ENCODE data around the gene NRP2. TPM values are rescaled to one million over a fixed set of nuclear protein-coding genes. Genes with fewer than 3 reads are reported as not detected.
A peak's percentile ranks its signal among the peaks of the same experiment; 100 is the strongest.

Gene NRP2
- total RNA-seq, 1 donor from 2014 or later = 76.7 TPM

- peaks cover 3% of the 10 kb centered on the region for H3K4me1 ChIP-seq (ENCODE audit: insufficient read depth, low read length)
- H3K27ac Mint-ChIP-seq (ENCODE audit: unreplicated experiment) = no peak overlapping the region
- H3K4me2 ChIP-seq (ENCODE audit: low read length) = no peak overlapping the region
- no peaks in the 10 kb centered on the region for H4K20me1 ChIP-seq (ENCODE audit: insufficient read depth, low read length)
- H3K9me3 Mint-ChIP-seq (ENCODE audit: unreplicated experiment) = peaks cover 2% of the 10 kb centered on the region
- H3K27ac ChIP-seq (ENCODE audit: low read depth, low read length) = no peak overlapping the region
- FAIRE-seq (no peak), DNase-seq (ENCODE audit: low read depth) (no peak)
- no peaks in the 10 kb centered on the region for H3K9me3 ChIP-seq (ENCODE audit: insufficient read depth, low read depth, low read length)
- H3K27me3 ChIP-seq (ENCODE audit: insufficient read depth, low read length) = no peaks in the 10 kb centered on the region
- no peak overlapping the region for H2AFZ ChIP-seq (ENCODE audit: low read depth, low read length)
- H3K79me2 ChIP-seq (ENCODE audit: insufficient read depth, low read length) = no peaks in the 10 kb centered on the region
- H3K36me3 Mint-ChIP-seq (ENCODE audit: low read depth, unreplicated experiment) = peaks cover 55% of the 10 kb centered on the region
- H3K27me3 Mint-ChIP-seq (ENCODE audit: low read depth, unreplicated experiment) = peaks cover 15% of the 10 kb centered on the region
- H3K4me1 Mint-ChIP-seq (ENCODE audit: low read depth, unreplicated experiment) = no peaks in the 10 kb centered on the region
- TF ChIP-seq EZH2 (IDR thresholded peaks at IDR 0.05; ENCODE audit: insufficient read depth, low read length) (no peak), CTCF (IDR thresholded peaks at IDR 0.05; ENCODE audit: insufficient read depth, low read depth, low read length) (no peak)
- no peak overlapping the region for H3K4me3 ChIP-seq (ENCODE audit: insufficient read depth, low read depth, low read length)
- peaks cover 42% of the 10 kb centered on the region for H3K36me3 ChIP-seq (ENCODE audit: insufficient read depth, low read length)
- no peak overlapping the region for H3K4me3 Mint-ChIP-seq (ENCODE audit: unreplicated experiment)
- no peak overlapping the region for H3K9ac ChIP-seq (ENCODE audit: low read length)
These were observed 59.1 kb downstream of the NRP2 start for GRCh38 chr2:205741256-205741978.

- Histone ChIP-seq H3K27ac (ENCODE audit: low read depth, low read length) (no peak overlapping the region), H4K20me1 (ENCODE audit: insufficient read depth, low read length) (no peaks in the 10 kb centered on the region), H3K27me3 (ENCODE audit: insufficient read depth, low read length) (no peaks in the 10 kb centered on the region), H3K4me1 (ENCODE audit: insufficient read depth, low read length) (peaks cover 12% of the 10 kb centered on the region), H3K9me3 (ENCODE audit: insufficient read depth, low read depth, low read length) (no peaks in the 10 kb centered on the region), H3K4me2 (ENCODE audit: low read length) (no peak overlapping the region), H2AFZ (ENCODE audit: low read depth, low read length) (no peak overlapping the region), H3K79me2 (ENCODE audit: insufficient read depth, low read length) (no peaks in the 10 kb centered on the region), H3K36me3 (ENCODE audit: insufficient read depth, low read length) (peaks cover 37% of the 10 kb centered on the region), H3K9ac (ENCODE audit: low read length) (no peak overlapping the region), H3K4me3 (ENCODE audit: insufficient read depth, low read depth, low read length) (no peak overlapping the region)
- H3K9me3 Mint-ChIP-seq (ENCODE audit: unreplicated experiment) = peaks cover 2% of the 10 kb centered on the region
- no peak overlapping the region for H3K4me3 Mint-ChIP-seq (ENCODE audit: unreplicated experiment)
- DNase-seq (ENCODE audit: low read depth) = no peak
- H3K36me3 Mint-ChIP-seq (ENCODE audit: low read depth, unreplicated experiment) = peaks cover 66% of the 10 kb centered on the region
- peaks cover 13% of the 10 kb centered on the region for H3K27me3 Mint-ChIP-seq (ENCODE audit: low read depth, unreplicated experiment)
- H3K4me1 Mint-ChIP-seq (ENCODE audit: low read depth, unreplicated experiment) = no peaks in the 10 kb centered on the region
- FAIRE-seq = no peak
- H3K27ac Mint-ChIP-seq (ENCODE audit: unreplicated experiment) = no peak overlapping the region
- no peak for TF ChIP-seq CTCF (IDR thresholded peaks at IDR 0.05; ENCODE audit: insufficient read depth, low read depth, low read length)
- no peak for TF ChIP-seq EZH2 (IDR thresholded peaks at IDR 0.05; ENCODE audit: insufficient read depth, low read length)
These were observed 60.8 kb downstream of the NRP2 start for GRCh38 chr2:205743137-205743536.

GRCh38 chr2:205744074-205744591 lies 61.8 kb downstream of the NRP2 start:
- Histone ChIP-seq H3K27ac (ENCODE audit: low read depth, low read length) (no peak overlapping the region), H3K4me3 (ENCODE audit: insufficient read depth, low read depth, low read length) (no peak overlapping the region), H2AFZ (ENCODE audit: low read depth, low read length) (no peak overlapping the region), H3K79me2 (ENCODE audit: insufficient read depth, low read length) (no peaks in the 10 kb centered on the region), H3K9ac (ENCODE audit: low read length) (no peak overlapping the region), H4K20me1 (ENCODE audit: insufficient read depth, low read length) (no peaks in the 10 kb centered on the region), H3K36me3 (ENCODE audit: insufficient read depth, low read length) (peaks cover 37% of the 10 kb centered on the region), H3K27me3 (ENCODE audit: insufficient read depth, low read length) (no peaks in the 10 kb centered on the region), H3K4me1 (ENCODE audit: insufficient read depth, low read length) (peaks cover 22% of the 10 kb centered on the region), H3K4me2 (ENCODE audit: low read length) (no peak overlapping the region), H3K9me3 (ENCODE audit: insufficient read depth, low read depth, low read length) (no peaks in the 10 kb centered on the region)
- Mint-ChIP-seq H3K36me3 (ENCODE audit: low read depth, unreplicated experiment) (peaks cover 60% of the 10 kb centered on the region), H3K4me3 (ENCODE audit: unreplicated experiment) (no peak overlapping the region), H3K9me3 (ENCODE audit: unreplicated experiment) (peaks cover 2% of the 10 kb centered on the region), H3K27me3 (ENCODE audit: low read depth, unreplicated experiment) (peaks cover 13% of the 10 kb centered on the region), H3K27ac (ENCODE audit: unreplicated experiment) (no peak overlapping the region), H3K4me1 (ENCODE audit: low read depth, unreplicated experiment) (peaks cover 1% of the 10 kb centered on the region)
- TF ChIP-seq EZH2 (IDR thresholded peaks at IDR 0.05; ENCODE audit: insufficient read depth, low read length) (no peak), CTCF (IDR thresholded peaks at IDR 0.05; ENCODE audit: insufficient read depth, low read depth, low read length) (no peak)
- FAIRE-seq (no peak), DNase-seq (ENCODE audit: low read depth) (peak; percentile 44)

Data from astrocyte (in vitro differentiated cells and primary cell).